ENCODE data around the gene LMF1. TPM values are rescaled to one million over a fixed set of nuclear protein-coding genes. Genes with fewer than 3 reads are reported as not detected.

Gene LMF1
- total and polyA plus RNA-seq, 12 donors, result 5.1 to 15.4 (median 7.6) TPM

- no peak overlapping the region for H3K4me3 ChIP-seq
- no peaks in the 10 kb centered on the region for H3K9me3 ChIP-seq
- no peaks in the 10 kb centered on the region for H3K36me3 ChIP-seq
- DNase-seq (no peak), ATAC-seq (peak in 1 of 8 donors; percentile 29)
- TF ChIP-seq CTCF (IDR thresholded peaks at IDR 0.05), result no peak
- H3K27me3 ChIP-seq, result peaks cover 0 to 39% (median 24%) of the 10 kb centered on the region in 7 donors
- no peaks in the 10 kb centered on the region for H3K4me1 ChIP-seq
- H3K27ac ChIP-seq, result no peak overlapping the region
- WGBS, 2 donors, result 89 to 90% methylated on average over 28 of the region's 28 CpGs
- intact Hi-C loops (cut with DNase I), result no loop called here
These were observed 42.2 kb upstream of the LMF1 start for GRCh38 chr16:1012722-1013592.

GRCh38 chr16:1012135-1012534 is 41.4 kb upstream of the LMF1 start:
- H3K4me3 ChIP-seq, result no peak overlapping the region
- no peak for ATAC-seq

GRCh38 chr16:1011316-1012082 is 40.7 kb upstream of the LMF1 start:
- Histone ChIP-seq H3K27ac (no peak overlapping the region), H3K9me3 (no peaks in the 10 kb centered on the region), H3K4me3 (no peak overlapping the region), H3K36me3 (no peaks in the 10 kb centered on the region), H3K4me1 (no peaks in the 10 kb centered on the region), H3K27me3 (peaks cover 0 to 49% (median 30%) of the 10 kb centered on the region in 7 donors)
- DNase-seq (no peak), ATAC-seq (no peak)
- 82 to 84% methylated on average over 37 of the region's 37 CpGs for WGBS, 2 donors
- intact Hi-C loops (cut with DNase I), result no loop called here
- no peak for TF ChIP-seq CTCF (IDR thresholded peaks at IDR 0.05)

More at GRCh38 chr16:1012135-1012534, 41.4 kb upstream of the LMF1 start:
- Histone ChIP-seq H3K36me3 (no peaks in the 10 kb centered on the region), H3K4me1 (no peaks in the 10 kb centered on the region), H3K9me3 (no peaks in the 10 kb centered on the region), H3K27me3 (peaks cover 0 to 46% (median 30%) of the 10 kb centered on the region in 7 donors), H3K27ac (no peak overlapping the region)
- WGBS, 2 donors, result 88 to 90% methylated on average over 19 of the region's 19 CpGs
- intact Hi-C loops (cut with DNase I), result no loop called here
- no peak for TF ChIP-seq CTCF (IDR thresholded peaks at IDR 0.05)
- DNase-seq, result no peak

- Histone ChIP-seq H3K4me3 (no peak overlapping the region), H3K27me3 (peaks cover 0 to 49% (median 30%) of the 10 kb centered on the region in 7 donors), H3K4me1 (no peaks in the 10 kb centered on the region), H3K9me3 (no peaks in the 10 kb centered on the region), H3K36me3 (no peaks in the 10 kb centered on the region), H3K27ac (no peak overlapping the region)
- 76% methylated on average over 16 of the region's 16 CpGs for WGBS, 2 donors
- no peak for DNase-seq
- intact Hi-C loops (cut with DNase I), result no loop called here
- TF ChIP-seq CTCF (IDR thresholded peaks at IDR 0.05), result no peak
- ATAC-seq, result no peak
These were observed 40.0 kb upstream of the LMF1 start for GRCh38 chr16:1010815-1011214.

Measured in heart right ventricle (tissue), 16 donors.